ENCODE data around the gene ANO1.

GRCh38 chr11:70064726-70065317, 13.3 kb upstream of the ANO1 start:
- TF ChIP-seq, protein P1, sequence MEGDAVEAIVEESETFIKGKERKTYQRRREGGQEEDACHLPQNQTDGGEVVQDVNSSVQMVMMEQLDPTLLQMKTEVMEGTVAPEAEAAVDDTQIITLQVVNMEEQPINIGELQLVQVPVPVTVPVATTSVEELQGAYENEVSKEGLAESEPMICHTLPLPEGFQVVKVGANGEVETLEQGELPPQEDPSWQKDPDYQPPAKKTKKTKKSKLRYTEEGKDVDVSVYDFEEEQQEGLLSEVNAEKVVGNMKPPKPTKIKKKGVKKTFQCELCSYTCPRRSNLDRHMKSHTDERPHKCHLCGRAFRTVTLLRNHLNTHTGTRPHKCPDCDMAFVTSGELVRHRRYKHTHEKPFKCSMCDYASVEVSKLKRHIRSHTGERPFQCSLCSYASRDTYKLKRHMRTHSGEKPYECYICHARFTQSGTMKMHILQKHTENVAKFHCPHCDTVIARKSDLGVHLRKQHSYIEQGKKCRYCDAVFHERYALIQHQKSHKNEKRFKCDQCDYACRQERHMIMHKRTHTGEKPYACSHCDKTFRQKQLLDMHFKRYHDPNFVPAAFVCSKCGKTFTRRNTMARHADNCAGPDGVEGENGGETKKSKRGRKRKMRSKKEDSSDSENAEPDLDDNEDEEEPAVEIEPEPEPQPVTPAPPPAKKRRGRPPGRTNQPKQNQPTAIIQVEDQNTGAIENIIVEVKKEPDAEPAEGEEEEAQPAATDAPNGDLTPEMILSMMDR (IDR thresholded peaks at IDR 0.05 in 2 of 3, conservative IDR thresholded peaks at IDR 0.05 in 1 of 3; ENCODE audit: borderline replicate concordance in 1 of 3, insufficient read depth in 1 of 3, low read depth in 2 of 3, low read length in 2 of 3): no peak
- TF ChIP-seq JUND (IDR thresholded peaks at IDR 0.05): no peak
- no peak for TF ChIP-seq EZH2 (IDR thresholded peaks at IDR 0.05)
- no peak for TF ChIP-seq ZFX (IDR thresholded peaks at IDR 0.05)
- no peak for TF ChIP-seq POLR2AphosphoS5 (IDR thresholded peaks at IDR 0.05; ENCODE audit: low read depth, low read length)
- TF ChIP-seq YY1 (IDR thresholded peaks at IDR 0.05; ENCODE audit: extremely low read depth, insufficient replicate concordance, low read depth, low read length): no peak
- TF ChIP-seq ELF1 (IDR thresholded peaks at IDR 0.05; ENCODE audit: borderline replicate concordance, low read depth): no peak
- no peak for TF ChIP-seq POLR2A (IDR thresholded peaks at IDR 0.05; ENCODE audit: borderline replicate concordance, extremely low read depth, insufficient read depth, insufficient read length)
- no peak for TF ChIP-seq SP1 (IDR thresholded peaks at IDR 0.05; ENCODE audit: low read depth)
- TF ChIP-seq MAX (IDR thresholded peaks at IDR 0.05): no peak

All from HCT116 (cell line).